HepG2 (cell line): ENCODE results near the gene HARS2. TPM values are rescaled to one million over a fixed set of nuclear protein-coding genes. Genes with fewer than 3 reads are reported as not detected.
A peak's percentile ranks its signal among the peaks of the same experiment; 100 is the strongest.

Source experiments
- ATF7 ChIP-seq, 2 experiments: fragments of 450-650 bp in 1 of 2; sonication (generic) in 1 of 2; formaldehyde crosslinking in 1 of 2; IDR thresholded peaks; 2 replicates each; pipeline versions ENCODE4 v1.4.0 to v1.6.1; 2016 to 2020; ENCODE audit warnings: antibody characterized with exemption in 1 of 2, mild to moderate bottlenecking in 1 of 2, missing genetic modification reagents in 1 of 2
- HOXA9 ChIP-seq: sonication (generic); formaldehyde crosslinking; IDR thresholded peaks from 2 replicates; pipeline ENCODE4 v1.8.1; 2022; ENCODE audit warnings: missing genetic modification reagents, mild to moderate bottlenecking, moderate library complexity, borderline replicate concordance
- MIXL1 ChIP-seq: IDR thresholded peaks from 2 replicates; pipeline ENCODE4 v1.6.1; 2016
- MZF1 ChIP-seq: sonication (generic); formaldehyde crosslinking; IDR thresholded peaks from 2 replicates; pipeline ENCODE4 v1.8.1; 2023; ENCODE audit warnings: mild to moderate bottlenecking, missing genetic modification reagents, borderline replicate concordance
- NFKBIZ ChIP-seq: IDR thresholded peaks from 2 replicates; pipeline ENCODE4 v1.6.1; 2018; ENCODE audit warnings: missing genetic modification reagents, missing compliant biosample characterization
- PHF8 ChIP-seq: sonication (generic); formaldehyde crosslinking; IDR thresholded peaks from 2 replicates; pipeline ENCODE4 v1.5.0; 2020; ENCODE audit warnings: missing genetic modification reagents
- RXRA ChIP-seq: sonication (generic); formaldehyde crosslinking; IDR thresholded peaks from 2 replicates; pipeline ENCODE4 v1.5.1; 2020; ENCODE audit warnings: missing genetic modification reagents
- SYNCRIP ChIP-seq: fragments of 200-400 bp; formaldehyde crosslinking; IDR thresholded peaks from 2 replicates; pipeline ENCODE4 v1.6.1; 2018; ENCODE audit warnings: mild to moderate bottlenecking, low read depth, low read length; ENCODE audit not compliant: insufficient read depth
- YEATS2 ChIP-seq: sonication (generic); formaldehyde crosslinking; IDR thresholded peaks from 2 replicates; pipeline ENCODE4 v1.4.0; 2020; ENCODE audit warnings: missing genetic modification reagents, borderline replicate concordance
- ZNF235 ChIP-seq: sonication (generic); formaldehyde crosslinking; IDR thresholded peaks from 2 replicates; pipeline ENCODE4 v1.8.1; 2023; ENCODE audit warnings: mild to moderate bottlenecking, missing genetic modification reagents, borderline replicate concordance
- ZNF33B ChIP-seq: sonication (generic); formaldehyde crosslinking; IDR thresholded peaks from 2 replicates; pipeline ENCODE4 v1.5.1; 2020; ENCODE audit warnings: mild to moderate bottlenecking, missing genetic modification reagents
- ZNF34 ChIP-seq: sonication (generic); formaldehyde crosslinking; IDR thresholded peaks from 2 replicates; pipeline ENCODE4 v1.4.0; 2020; ENCODE audit warnings: mild to moderate bottlenecking, missing genetic modification reagents, borderline replicate concordance
- ZNF616 ChIP-seq: sonication (generic); formaldehyde crosslinking; IDR thresholded peaks from 2 replicates; pipeline ENCODE4 v1.5.0; 2020; ENCODE audit warnings: low read depth, mild to moderate bottlenecking, missing genetic modification reagents
- ZNF670 ChIP-seq: sonication (generic); formaldehyde crosslinking; IDR thresholded peaks from 2 replicates; pipeline ENCODE4 v1.8.0; 2022; ENCODE audit warnings: mild to moderate bottlenecking, missing genetic modification reagents, borderline replicate concordance
- ZNF746 ChIP-seq: sonication (generic); formaldehyde crosslinking; IDR thresholded peaks from 2 replicates; pipeline ENCODE4 v1.8.0; 2022; ENCODE audit warnings: mild to moderate bottlenecking, missing genetic modification reagents
- polyA plus RNA-seq, 8 experiments: library from polyadenylated mRNA; depleted of rRNA in 3 of 8; stranded (reverse) in 7 of 8; unstranded in 1 of 8; fragments of >200 nt; fragmentation: Illumina TruSeq in 4 of 8; extraction: Trizol in 4 of 8; gene quantifications; 2 replicates each; pipeline versions ENCODE4 v1.2.1 to v1.2.3, GENCODE V29; 2011 to 2016; ENCODE audit warnings: low read depth in 4 of 8, missing spikeins in 1 of 8, mixed read lengths in 1 of 8; ENCODE audit not compliant: insufficient read depth in 1 of 8
- total RNA-seq, 5 experiments: library from RNA; depleted of rRNA; stranded (reverse); fragments of >200 nt; fragmentation: Illumina TruSeq; extraction: Trizol; gene quantifications; 2 replicates each; pipeline ENCODE4 v1.2.3, GENCODE V29; 2016; ENCODE audit warnings: low read depth in 1 of 5
- TF ChIP-seq, protein P1 (sequence below): fragments of 450-650 bp; IDR thresholded peaks from 2 replicates; pipeline ENCODE4 v1.6.1; 2016
- TF ChIP-seq, protein P2 (sequence below): sonication (generic); formaldehyde crosslinking; conservative IDR thresholded peaks from 2 replicates; pipeline ENCODE4 v1.5.0; 2020; ENCODE audit warnings: missing genetic modification reagents
- TF ChIP-seq, protein P3 (sequence below): IDR thresholded peaks from 2 replicates; pipeline ENCODE4 v1.6.1; 2016; ENCODE audit warnings: low read depth, borderline replicate concordance
- TF ChIP-seq, protein P4 (sequence below): sonication (generic); formaldehyde crosslinking; IDR thresholded peaks from 2 replicates; pipeline ENCODE4 v1.8.1; 2023; ENCODE audit warnings: mild to moderate bottlenecking, inconsistent platforms, moderate library complexity, missing genetic modification reagents, borderline replicate concordance
- TF ChIP-seq, protein P5 (sequence below): sonication (generic); formaldehyde crosslinking; IDR thresholded peaks from 2 replicates; pipeline ENCODE4 v1.4.0; 2020; ENCODE audit warnings: missing genetic modification reagents
- TF ChIP-seq, protein P6 (sequence below): sonication (generic); formaldehyde crosslinking; IDR thresholded peaks from 2 replicates; pipeline ENCODE4 v1.4.0; 2020; ENCODE audit warnings: mild to moderate bottlenecking, missing genetic modification reagents

The HARS2 gene
- total and polyA plus RNA-seq, 2 of the 13 experiments (the other 11 are each of a cell fraction or from before 2014, with no cell fraction given): 17.9 to 25.8 TPM

DNA sequence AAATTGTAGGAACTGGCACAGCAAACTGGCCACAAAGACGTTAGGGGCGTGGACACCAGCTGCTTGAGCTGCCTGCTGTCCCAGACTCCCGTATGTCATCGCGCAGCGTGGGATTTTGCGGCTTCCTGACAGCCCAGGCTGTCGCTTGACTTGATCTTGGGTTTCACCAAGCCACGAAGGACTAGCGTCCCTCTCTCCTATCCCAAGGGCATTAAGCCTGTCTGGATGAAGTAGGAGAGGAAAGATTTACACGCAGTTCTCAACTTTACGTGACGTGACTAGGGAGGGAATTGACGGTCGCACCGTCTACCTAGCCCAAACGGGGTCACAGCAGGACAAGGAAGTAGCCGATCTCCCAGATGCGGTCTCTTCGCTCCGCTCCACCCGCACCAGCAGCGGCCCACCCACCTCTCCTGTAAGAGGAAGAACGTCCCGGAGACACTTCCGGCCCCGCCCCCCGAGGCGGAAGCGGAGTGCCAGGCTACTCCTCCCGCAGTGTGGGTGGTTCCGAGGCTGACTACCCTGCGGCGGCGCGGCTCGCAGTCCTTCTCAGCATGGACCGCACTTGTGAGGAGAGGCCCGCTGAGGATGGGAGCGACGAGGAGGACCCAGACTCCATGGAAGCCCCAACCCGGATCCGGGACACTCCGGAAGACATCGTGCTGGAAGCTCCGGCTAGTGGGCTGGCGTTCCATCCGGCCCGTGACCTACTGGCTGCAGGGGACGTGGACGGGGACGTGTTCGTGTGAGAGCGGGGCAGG lies 26.7 kb upstream of the HARS2 start, which contains the start of gene WDR55 (continued):
- TF ChIP-seq SYNCRIP (no peak), ATF7 (IDR thresholded peaks at IDR 0.05) (no peak), ATF7 (CRISPR knock-in tag; IDR thresholded peaks at IDR 0.05) (no peak), MZF1 (no peak), ZNF616 (CRISPR knock-in tag) (no peak), ZNF33B (CRISPR knock-in tag) (no peak), NFKBIZ (CRISPR knock-in tag) (peak; percentile 75; the same call in 1 of the 2 replicates), YEATS2 (CRISPR knock-in tag) (peak; percentile 82; the same call in 1 of the 2 replicates), RXRA (CRISPR knock-in tag) (peak; percentile 98), ZNF34 (no peak), ZNF235 (CRISPR knock-in tag) (0 out of 2 replicates have a peak, but pooled peaks have one; percentile 51), PHF8 (CRISPR knock-in tag) (peak; percentile 93), ZNF746 (no peak; the same call in 1 of the 2 replicates), ZNF670 (CRISPR knock-in tag) (no peak; the same call in 1 of the 2 replicates), MIXL1 (CRISPR knock-in tag) (no peak), HOXA9 (CRISPR knock-in tag) (no peak)
- TF ChIP-seq, protein P1, sequence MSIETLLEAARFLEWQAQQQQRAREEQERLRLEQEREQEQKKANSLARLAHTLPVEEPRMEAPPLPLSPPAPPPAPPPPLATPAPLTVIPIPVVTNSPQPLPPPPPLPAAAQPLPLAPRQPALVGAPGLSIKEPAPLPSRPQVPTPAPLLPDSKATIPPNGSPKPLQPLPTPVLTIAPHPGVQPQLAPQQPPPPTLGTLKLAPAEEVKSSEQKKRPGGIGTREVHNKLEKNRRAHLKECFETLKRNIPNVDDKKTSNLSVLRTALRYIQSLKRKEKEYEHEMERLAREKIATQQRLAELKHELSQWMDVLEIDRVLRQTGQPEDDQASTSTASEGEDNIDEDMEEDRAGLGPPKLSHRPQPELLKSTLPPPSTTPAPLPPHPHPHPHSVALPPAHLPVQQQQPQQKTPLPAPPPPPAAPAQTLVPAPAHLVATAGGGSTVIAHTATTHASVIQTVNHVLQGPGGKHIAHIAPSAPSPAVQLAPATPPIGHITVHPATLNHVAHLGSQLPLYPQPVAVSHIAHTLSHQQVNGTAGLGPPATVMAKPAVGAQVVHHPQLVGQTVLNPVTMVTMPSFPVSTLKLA: no peak
- TF ChIP-seq, protein P2, sequence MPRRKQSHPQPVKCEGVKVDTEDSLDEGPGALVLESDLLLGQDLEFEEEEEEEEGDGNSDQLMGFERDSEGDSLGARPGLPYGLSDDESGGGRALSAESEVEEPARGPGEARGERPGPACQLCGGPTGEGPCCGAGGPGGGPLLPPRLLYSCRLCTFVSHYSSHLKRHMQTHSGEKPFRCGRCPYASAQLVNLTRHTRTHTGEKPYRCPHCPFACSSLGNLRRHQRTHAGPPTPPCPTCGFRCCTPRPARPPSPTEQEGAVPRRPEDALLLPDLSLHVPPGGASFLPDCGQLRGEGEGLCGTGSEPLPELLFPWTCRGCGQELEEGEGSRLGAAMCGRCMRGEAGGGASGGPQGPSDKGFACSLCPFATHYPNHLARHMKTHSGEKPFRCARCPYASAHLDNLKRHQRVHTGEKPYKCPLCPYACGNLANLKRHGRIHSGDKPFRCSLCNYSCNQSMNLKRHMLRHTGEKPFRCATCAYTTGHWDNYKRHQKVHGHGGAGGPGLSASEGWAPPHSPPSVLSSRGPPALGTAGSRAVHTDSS (CRISPR knock-in tag): no peak
- TF ChIP-seq, protein P3, sequence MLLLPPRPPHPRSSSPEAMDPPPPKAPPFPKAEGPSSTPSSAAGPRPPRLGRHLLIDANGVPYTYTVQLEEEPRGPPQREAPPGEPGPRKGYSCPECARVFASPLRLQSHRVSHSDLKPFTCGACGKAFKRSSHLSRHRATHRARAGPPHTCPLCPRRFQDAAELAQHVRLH (CRISPR knock-in tag): peak; percentile 94; the same call in 1 of the 2 replicates
- TF ChIP-seq, protein P4, sequence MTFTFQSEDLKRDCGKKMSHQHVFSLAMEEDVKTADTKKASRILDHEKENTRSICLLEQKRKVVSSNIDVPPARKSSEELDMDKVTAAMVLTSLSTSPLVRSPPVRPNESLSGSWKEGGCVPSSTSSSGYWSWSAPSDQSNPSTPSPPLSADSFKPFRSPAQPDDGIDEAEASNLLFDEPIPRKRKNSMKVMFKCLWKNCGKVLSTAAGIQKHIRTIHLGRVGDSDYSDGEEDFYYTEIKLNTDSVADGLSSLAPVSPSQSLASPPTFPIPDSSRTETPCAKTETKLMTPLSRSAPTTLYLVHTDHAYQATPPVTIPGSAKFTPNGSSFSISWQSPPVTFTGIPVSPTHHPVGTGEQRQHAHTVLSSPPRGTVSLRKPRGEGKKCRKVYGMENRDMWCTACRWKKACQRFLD (CRISPR knock-in tag): no peak
- TF ChIP-seq, protein P5, sequence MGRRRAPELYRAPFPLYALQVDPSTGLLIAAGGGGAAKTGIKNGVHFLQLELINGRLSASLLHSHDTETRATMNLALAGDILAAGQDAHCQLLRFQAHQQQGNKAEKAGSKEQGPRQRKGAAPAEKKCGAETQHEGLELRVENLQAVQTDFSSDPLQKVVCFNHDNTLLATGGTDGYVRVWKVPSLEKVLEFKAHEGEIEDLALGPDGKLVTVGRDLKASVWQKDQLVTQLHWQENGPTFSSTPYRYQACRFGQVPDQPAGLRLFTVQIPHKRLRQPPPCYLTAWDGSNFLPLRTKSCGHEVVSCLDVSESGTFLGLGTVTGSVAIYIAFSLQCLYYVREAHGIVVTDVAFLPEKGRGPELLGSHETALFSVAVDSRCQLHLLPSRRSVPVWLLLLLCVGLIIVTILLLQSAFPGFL (CRISPR knock-in tag): no peak
- TF ChIP-seq, protein P6, sequence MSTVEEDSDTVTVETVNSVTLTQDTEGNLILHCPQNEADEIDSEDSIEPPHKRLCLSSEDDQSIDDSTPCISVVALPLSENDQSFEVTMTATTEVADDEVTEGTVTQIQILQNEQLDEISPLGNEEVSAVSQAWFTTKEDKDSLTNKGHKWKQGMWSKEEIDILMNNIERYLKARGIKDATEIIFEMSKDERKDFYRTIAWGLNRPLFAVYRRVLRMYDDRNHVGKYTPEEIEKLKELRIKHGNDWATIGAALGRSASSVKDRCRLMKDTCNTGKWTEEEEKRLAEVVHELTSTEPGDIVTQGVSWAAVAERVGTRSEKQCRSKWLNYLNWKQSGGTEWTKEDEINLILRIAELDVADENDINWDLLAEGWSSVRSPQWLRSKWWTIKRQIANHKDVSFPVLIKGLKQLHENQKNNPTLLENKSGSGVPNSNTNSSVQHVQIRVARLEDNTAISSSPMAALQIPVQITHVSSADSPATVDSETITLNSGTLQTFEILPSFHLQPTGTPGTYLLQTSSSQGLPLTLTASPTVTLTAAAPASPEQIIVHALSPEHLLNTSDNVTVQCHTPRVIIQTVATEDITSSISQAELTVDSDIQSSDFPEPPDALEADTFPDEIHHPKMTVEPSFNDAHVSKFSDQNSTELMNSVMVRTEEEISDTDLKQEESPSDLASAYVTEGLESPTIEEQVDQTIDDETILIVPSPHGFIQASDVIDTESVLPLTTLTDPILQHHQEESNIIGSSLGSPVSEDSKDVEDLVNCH (CRISPR knock-in tag): no peak
